Urinary bladder (tissue), 4 donors: ENCODE measurements around the gene TRAPPC2L. TPM values are rescaled to one million over a fixed set of nuclear protein-coding genes. Genes with fewer than 3 reads are reported as not detected.

Experiments
- DNase-seq: peaks from one replicate; pipeline ENCODE4 v3.0.0-alpha.2; 2015; ENCODE audit errors: extremely low spot score
- H3K27ac ChIP-seq: one replicate; pipeline ENCODE4 v1.5.1; 2013; ENCODE audit warnings: low read depth, mild to moderate bottlenecking, moderate library complexity
- H3K36me3 ChIP-seq: one replicate; pipeline ENCODE4 v1.6.1; 2013; ENCODE audit warnings: mild to moderate bottlenecking, moderate library complexity; ENCODE audit not compliant: insufficient read depth
- H3K4me1 ChIP-seq: one replicate; pipeline ENCODE4 v1.6.1; 2013; ENCODE audit warnings: mild to moderate bottlenecking, moderate library complexity; ENCODE audit not compliant: insufficient read depth
- H3K4me3 ChIP-seq: one replicate; pipeline ENCODE4 v1.5.1; 2013; ENCODE audit warnings: low read depth, low read length
- WGBS: extraction: QIAGEN DNeasy Blood & Tissue Kit; methylation state at CpG from one replicate; pipeline ENCODE4 v1.1.7; 2013; 5-methylcytosine and 5-hydroxymethylcytosine counted together
- polyA plus RNA-seq: library from polyadenylated mRNA; stranded (reverse); fragments of 200-250 nt; gene quantifications from one replicate; pipeline ENCODE4 v1.2.3, GENCODE V29; 2013
- total RNA-seq: library from RNA; depleted of rRNA; stranded (reverse); fragments of >200 nt; gene quantifications from one replicate; pipeline ENCODE4 v1.2.3, GENCODE V29; 2014
- donor health status: healthy with polysubstance abuse.
- donor health status: healthy.

TRAPPC2L gene
- total and polyA plus RNA-seq, 2 donors = 18.7 to 43.3 TPM

- H3K4me3 ChIP-seq = no peak overlapping the region
- H3K4me1 ChIP-seq = no peaks in the 10 kb centered on the region
- DNase-seq = no peak
- no peak overlapping the region for H3K27ac ChIP-seq
- 86% methylated on average over 15 of the region's 15 CpGs for WGBS
- peaks cover 4% of the 10 kb centered on the region for H3K36me3 ChIP-seq
Measured at GRCh38 chr16:88865742-88866141, 8.8 kb downstream of the TRAPPC2L start.

GRCh38 chr16:88866151-88866920 is 9.4 kb downstream of the TRAPPC2L start, which contains the start of gene PABPN1L:
TSS of gene PABPN1L (minus strand) at chr16:88866660. CDS start at chr16:88866606, 54 bp downstream.
- 66% methylated on average over 20 of the region's 20 CpGs for WGBS
- Histone ChIP-seq H3K36me3 (peaks cover 3% of the 10 kb centered on the region), H3K27ac (no peak within 1 kb of the TSS), H3K4me3 (no peak within 1 kb of the TSS), H3K4me1 (no peaks in the 10 kb centered on the region)
- DNase-seq = no peak

DNA sequence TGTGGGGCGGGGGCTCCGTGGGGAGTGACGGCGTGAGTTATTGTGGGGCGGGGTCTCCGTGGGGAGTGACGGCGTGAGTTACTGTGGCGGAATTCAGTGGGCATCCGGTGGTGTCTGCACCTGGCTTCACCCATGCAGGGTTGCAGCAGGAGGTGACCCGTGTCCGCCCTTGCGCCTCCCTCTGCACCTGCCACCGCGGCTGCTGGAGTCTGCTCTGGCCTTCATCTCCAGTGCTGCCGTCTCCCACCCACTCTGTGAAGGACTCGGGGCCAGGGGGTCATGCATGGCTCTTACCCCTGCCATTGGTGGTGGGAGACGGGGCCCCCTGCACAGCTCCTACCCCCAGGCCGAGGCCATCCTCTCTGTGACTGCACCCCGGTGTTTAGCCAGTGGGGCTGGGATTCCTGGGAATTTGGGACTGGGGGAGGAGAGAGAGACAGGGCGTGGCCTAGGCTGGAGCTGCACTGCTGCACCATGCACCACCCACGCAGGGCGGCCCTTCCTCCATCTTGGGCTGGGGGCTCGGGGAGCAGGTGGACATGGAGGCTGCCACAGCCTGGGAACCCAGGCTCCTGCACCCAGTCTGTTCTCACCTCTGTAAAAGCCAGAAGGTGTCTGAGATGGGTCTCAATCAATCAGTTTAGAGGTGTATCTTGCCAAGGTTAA is 10.8 kb downstream of the TRAPPC2L start:
- H3K4me3 ChIP-seq = no peak overlapping the region
- 84% methylated on average over 24 of the region's 24 CpGs for WGBS
- DNase-seq = no peak
- H3K4me1 ChIP-seq = no peaks in the 10 kb centered on the region
- H3K36me3 ChIP-seq = no peaks in the 10 kb centered on the region
- no peak overlapping the region for H3K27ac ChIP-seq

GRCh38 chr16:88868974-88869672 is 12.2 kb downstream of the TRAPPC2L start:
- H3K27ac ChIP-seq = no peak overlapping the region
- H3K4me1 ChIP-seq = no peaks in the 10 kb centered on the region
- DNase-seq = no peak
- no peak overlapping the region for H3K4me3 ChIP-seq
- H3K36me3 ChIP-seq = no peaks in the 10 kb centered on the region
- 84% methylated on average over 27 of the region's 27 CpGs for WGBS

GRCh38 chr16:88869673-88869980 is 12.7 kb downstream of the TRAPPC2L start:
- no peak overlapping the region for H3K27ac ChIP-seq
- DNase-seq = no peak
- 82% methylated on average over 9 of the region's 9 CpGs for WGBS

DNA sequence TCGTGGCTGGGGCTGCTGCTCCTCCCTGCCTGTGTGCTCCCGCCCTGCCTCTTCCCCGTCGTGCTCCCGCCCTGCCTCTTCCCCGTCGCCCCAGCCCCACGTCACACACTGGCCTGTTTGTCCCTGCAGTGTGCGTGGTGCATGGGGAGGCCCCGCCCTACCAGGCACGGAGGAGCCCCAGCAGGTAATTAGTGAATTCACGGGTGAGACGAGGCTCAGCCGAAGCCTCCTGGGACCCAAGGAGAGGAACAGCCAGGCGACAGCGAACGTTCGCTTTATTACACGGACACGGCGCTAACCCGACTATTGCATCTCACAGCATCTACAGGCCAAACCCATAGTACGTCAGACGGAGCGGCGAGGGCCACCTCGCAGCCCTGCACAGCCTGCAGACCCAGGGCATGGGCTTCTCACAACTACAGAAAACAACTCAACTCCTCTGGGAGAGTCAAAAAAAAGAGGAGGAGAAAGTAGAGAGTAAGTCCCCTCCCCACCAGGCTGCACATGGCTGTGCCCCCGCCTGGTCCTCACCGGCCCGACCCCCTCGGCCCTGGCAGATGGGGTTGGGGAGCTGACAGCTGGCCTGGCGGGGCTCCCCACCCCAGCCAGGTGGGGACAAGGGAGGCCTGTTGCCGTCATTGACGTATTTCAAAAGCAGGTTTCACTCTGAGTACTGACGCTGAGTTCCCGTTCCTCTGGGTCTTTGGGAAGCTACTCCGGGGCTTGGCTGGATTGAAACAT is 13.9 kb downstream of the TRAPPC2L start:
- Histone ChIP-seq H3K4me1 (no peaks in the 10 kb centered on the region), H3K36me3 (no peaks in the 10 kb centered on the region), H3K27ac (no peak overlapping the region), H3K4me3 (no peak overlapping the region)
- 38% methylated on average over 37 of the region's 37 CpGs for WGBS
- DNase-seq = no peak

More at GRCh38 chr16:88869673-88869980, 12.7 kb downstream of the TRAPPC2L start:
- H3K36me3 ChIP-seq = no peaks in the 10 kb centered on the region
- H3K4me1 ChIP-seq = no peaks in the 10 kb centered on the region
- H3K4me3 ChIP-seq = no peak overlapping the region

GRCh38 chr16:88871349-88871702 is 14.4 kb downstream of the TRAPPC2L start:
- 22% methylated on average over 8 of the region's 8 CpGs for WGBS
- H3K4me3 ChIP-seq = no peak overlapping the region

DNA sequence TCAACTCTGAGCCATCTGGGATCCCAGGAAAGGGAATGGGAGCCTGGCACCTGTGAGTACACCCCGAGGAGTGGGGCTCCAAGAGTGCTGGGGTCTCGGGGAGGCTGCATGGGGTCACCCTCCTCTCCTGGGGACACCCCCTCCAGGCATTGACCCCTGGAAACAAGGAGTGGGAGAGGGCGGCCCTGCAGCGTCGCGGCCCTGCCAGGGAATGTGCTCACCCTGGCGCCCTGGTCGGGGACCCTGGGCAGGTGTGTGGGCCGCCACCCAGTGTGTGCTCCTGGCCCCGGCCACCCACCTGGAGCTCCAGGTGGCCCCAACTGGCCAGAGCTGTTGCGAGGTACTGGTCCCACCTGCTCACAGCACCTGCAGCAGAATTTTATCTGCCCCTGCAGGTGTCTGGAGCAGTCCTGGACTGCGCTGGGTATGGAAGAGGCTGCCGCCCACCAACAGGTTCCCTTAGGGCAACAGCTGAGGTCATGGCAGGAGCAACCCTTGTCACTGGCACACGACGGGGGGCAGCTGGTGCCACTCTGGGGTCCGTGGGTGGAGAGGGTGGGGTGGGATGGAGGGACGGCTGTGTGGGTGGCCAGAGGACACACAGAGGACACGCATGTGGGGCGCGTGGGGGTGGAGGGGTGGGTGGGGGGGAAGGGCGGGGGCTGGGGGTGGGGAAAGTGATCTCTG is 14.9 kb downstream of the TRAPPC2L start:
- Histone ChIP-seq H3K4me1 (no peaks in the 10 kb centered on the region), H3K4me3 (no peak overlapping the region), H3K36me3 (no peaks in the 10 kb centered on the region), H3K27ac (no peak overlapping the region)
- 80% methylated on average over 21 of the region's 21 CpGs for WGBS
- DNase-seq = no peak

More at GRCh38 chr16:88871349-88871702, 14.4 kb downstream of the TRAPPC2L start:
- H3K4me1 ChIP-seq = no peaks in the 10 kb centered on the region
- DNase-seq = no peak
- no peak overlapping the region for H3K27ac ChIP-seq
- no peaks in the 10 kb centered on the region for H3K36me3 ChIP-seq

GRCh38 chr16:88872650-88873331 is 15.9 kb downstream of the TRAPPC2L start:
- Histone ChIP-seq H3K27ac (no peak overlapping the region), H3K36me3 (no peaks in the 10 kb centered on the region), H3K4me3 (no peak overlapping the region), H3K4me1 (no peaks in the 10 kb centered on the region)
- 69% methylated on average over 25 of the region's 25 CpGs for WGBS
- no peak for DNase-seq

GRCh38 chr16:88874938-88875599 is 18.1 kb downstream of the TRAPPC2L start:
- 90% methylated on average over 34 of the region's 34 CpGs for WGBS
- Histone ChIP-seq H3K27ac (no peak overlapping the region), H3K4me1 (no peaks in the 10 kb centered on the region), H3K36me3 (no peaks in the 10 kb centered on the region), H3K4me3 (no peak overlapping the region)
- no peak for DNase-seq

- WGBS = 93% methylated on average over 22 of the region's 22 CpGs
- H3K27ac ChIP-seq = no peak overlapping the region
- no peaks in the 10 kb centered on the region for H3K4me1 ChIP-seq
- H3K4me3 ChIP-seq = no peak overlapping the region
- DNase-seq = no peak
- no peaks in the 10 kb centered on the region for H3K36me3 ChIP-seq
Measured at GRCh38 chr16:88875703-88876234, 18.8 kb downstream of the TRAPPC2L start.

DNA sequence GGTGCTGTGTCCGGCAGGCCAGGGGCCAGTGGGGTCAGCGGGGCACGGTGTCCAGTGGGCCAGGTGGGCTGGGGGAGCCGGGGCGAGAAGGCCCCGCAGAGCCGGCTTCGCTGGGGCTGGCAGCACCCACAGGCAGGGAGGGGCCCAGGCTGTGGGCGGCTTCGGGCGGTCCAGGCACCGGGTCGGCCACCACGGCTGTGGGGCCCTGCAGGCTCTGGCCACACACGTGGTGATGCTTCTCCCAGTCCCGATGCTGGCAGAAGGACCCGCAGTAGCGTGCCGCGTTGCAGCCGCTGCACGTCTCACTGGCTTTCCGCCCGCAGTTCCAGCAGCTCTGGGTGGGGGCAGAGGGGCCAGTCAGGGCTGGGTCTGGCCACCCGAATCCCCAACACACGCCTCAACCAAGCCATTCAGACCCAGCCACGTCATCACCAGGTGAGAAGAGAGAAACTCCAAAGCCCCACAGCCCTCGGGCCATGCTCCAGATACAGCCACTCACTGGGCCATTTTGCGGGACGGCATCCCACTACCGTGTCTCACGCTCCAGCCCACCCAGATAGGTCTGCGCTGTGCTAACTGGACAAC is 20.1 kb downstream of the TRAPPC2L start:
- DNase-seq = no peak
- WGBS = 85% methylated on average over 33 of the region's 33 CpGs

More for the DNA sequence above, 20.1 kb downstream of the TRAPPC2L start:
- Histone ChIP-seq H3K27ac (no peak overlapping the region), H3K36me3 (no peaks in the 10 kb centered on the region), H3K4me3 (no peak overlapping the region), H3K4me1 (no peaks in the 10 kb centered on the region)
